K562 (cell line): ENCODE measurements around the gene TLCD5. TPM values are rescaled to one million over a fixed set of nuclear protein-coding genes. Genes with fewer than 3 reads are reported as not detected.

Source experiments
- ATAC-seq: fragments of 200-7000 bp; cut with Tn5 transposase; 3 replicates; pipeline ENCODE4 v1.9.1; 2020; ENCODE audit warnings: moderate library complexity
- Bru-seq: library from RNA; stranded (reverse); fragments of 400-500 nt; gene quantifications from one replicate; lab custom pipeline; 2021; lab: Mats Ljungman, UMichigan
- BruChase-seq, 2 experiments: library from RNA; stranded (reverse); fragments of 400-500 nt; gene quantifications; one replicate each; lab custom pipeline; 2021; lab: Mats Ljungman, UMichigan
- BruUV-seq: library from RNA; stranded (reverse); fragments of 400-500 nt; replicated peaks from 2 replicates; lab custom pipeline; 2021; lab: Mats Ljungman, UMichigan
- CTCF ChIA-PET: fragments of 300-600 bp; formaldehyde crosslinking; extraction: SDS; loops from one replicate; lab custom pipeline; 2021; ENCODE audit warnings: low intra/inter-chr PET ratio; lab: Yijun Ruan, JAX
- POLR2A ChIA-PET: fragments of 300-600, 350-650 bp; sonication (Branson Sonifier 250); formaldehyde crosslinking; extraction: SDS; loops from one replicate; lab custom pipeline; 2021; ENCODE audit warnings: antibody characterized with exemption, inconsistent platforms; lab: Yijun Ruan, JAX
- DNase-seq, 4 experiments: peaks; one replicate each; pipeline versions ENCODE4 v3.0.0 to v3.0.0-alpha.2; 2011 to 2018; ENCODE audit warnings: low spot score in 3 of 4, mixed read lengths in 3 of 4; ENCODE audit errors: extremely low read depth in 1 of 4
- FAIRE-seq: peaks from 2 replicates; lab custom pipeline; 2011; peaks lifted over from hg19 to GRCh38; lab: Jason Lieb, UNC
- H2AFZ ChIP-seq: 2 replicates; pipeline ENCODE4 v1.6.0; 2011; ENCODE audit warnings: low read depth, low read length, control low read depth, inconsistent platforms
- H3K27ac ChIP-seq: fragments of 200-600 bp; 3 replicates; pipeline ENCODE4 v1.8.0; 2011; ENCODE audit warnings: low read depth, mild to moderate bottlenecking, control low read depth, inconsistent platforms, low read length, moderate library complexity, mixed read lengths; ENCODE audit errors: extremely low read depth
- H3K27me3 ChIP-seq, 2 experiments: fragments of 300-600 bp in 1 of 2; 2 replicates in 1 of 2; 3 replicates in 1 of 2; pipeline versions ENCODE4 v1.6.0 to v1.8.0; 2011; ENCODE audit warnings: inconsistent platforms in 2 of 2, low read length in 2 of 2, mild to moderate bottlenecking in 1 of 2, mixed read lengths in 1 of 2, moderate library complexity in 1 of 2; ENCODE audit not compliant: control insufficient read depth in 2 of 2, insufficient read depth in 2 of 2
- H3K36me3 ChIP-seq: fragments of 300-600 bp; 3 replicates; pipeline ENCODE4 v1.8.0; 2011; ENCODE audit warnings: mild to moderate bottlenecking, low read length, inconsistent platforms; ENCODE audit not compliant: control insufficient read depth, insufficient read depth
- H3K4me1 ChIP-seq, 2 experiments: fragments of 200-600 bp in 1 of 2; replicated peaks in 1 of 2; 2 replicates in 1 of 2; 3 replicates in 1 of 2; pipeline versions ENCODE4 v1.5.1 to v1.8.0; 2011; ENCODE audit warnings: inconsistent platforms in 2 of 2, low read length in 2 of 2, mild to moderate bottlenecking in 1 of 2, mixed read lengths in 1 of 2, moderate library complexity in 1 of 2; ENCODE audit not compliant: control insufficient read depth in 2 of 2, insufficient read depth in 2 of 2
- H3K4me2 ChIP-seq: 2 replicates; pipeline ENCODE4 v1.6.1; 2011; ENCODE audit warnings: low read length, control low read depth, inconsistent platforms, mixed read lengths; ENCODE audit not compliant: insufficient read depth
- H3K4me3 ChIP-seq: fragments of 200-600 bp; sonication (generic), shearing (Covaris generic); 2 replicates; pipeline ENCODE4 v1.5.1; 2016; ENCODE audit warnings: control low read depth, inconsistent platforms
- H3K79me2 ChIP-seq: fragments of 200-600 bp; 3 replicates; pipeline ENCODE4 v1.8.0; 2011; ENCODE audit warnings: low read length, inconsistent platforms; ENCODE audit not compliant: control insufficient read depth, insufficient read depth
- H3K9ac ChIP-seq, 2 experiments: 2 replicates each; pipeline versions ENCODE4 v1.6.0 to v1.6.1; 2011; ENCODE audit warnings: low read depth in 2 of 2, low read length in 2 of 2, control low read depth in 1 of 2, inconsistent platforms in 1 of 2, mild to moderate bottlenecking in 1 of 2, mixed read lengths in 1 of 2; ENCODE audit not compliant: insufficient read depth in 1 of 2
- H3K9me1 ChIP-seq: one replicate; pipeline ENCODE4 v1.6.0; 2011; ENCODE audit warnings: inconsistent platforms, mild to moderate bottlenecking, low read length, moderate library complexity; ENCODE audit not compliant: control insufficient read depth, insufficient read depth
- H3K9me3 ChIP-seq: replicated peaks from 2 replicates; pipeline ENCODE4 v1.5.1; 2011; ENCODE audit warnings: low read depth, low read length, inconsistent platforms; ENCODE audit not compliant: control insufficient read depth, insufficient read depth
- H4K20me1 ChIP-seq: replicated peaks from 2 replicates; pipeline ENCODE4 v1.6.1; 2011; ENCODE audit warnings: low read length, inconsistent platforms, mixed read lengths; ENCODE audit not compliant: control insufficient read depth, insufficient read depth
- CREB3L1 ChIP-seq: fragments of 450-650 bp; IDR thresholded peaks from 2 replicates; pipeline ENCODE4 v1.6.1; 2014; ENCODE audit warnings: low read depth, mild to moderate bottlenecking, moderate library complexity, borderline replicate concordance
- CTCFL ChIP-seq: IDR thresholded peaks from 2 replicates; pipeline ENCODE4 v1.6.1; 2011; ENCODE audit warnings: borderline replicate concordance, low read depth, mild to moderate bottlenecking, moderate library complexity, low read length; ENCODE audit not compliant: insufficient read depth, poor library complexity, severe bottlenecking
- EP400 ChIP-seq: fragments of 450-650 bp; IDR thresholded peaks from 2 replicates; pipeline ENCODE4 v1.6.1; 2017; ENCODE audit warnings: antibody characterized with exemption, mild to moderate bottlenecking, moderate library complexity
- HNRNPH1 ChIP-seq: fragments of 200-400 bp; formaldehyde crosslinking; optimal IDR thresholded peaks from 2 replicates; pipeline ENCODE3; 2017; ENCODE audit warnings: low read depth, mild to moderate bottlenecking, low read length, moderate library complexity
- KLF1 ChIP-seq: fragments of 450-650 bp; IDR thresholded peaks from 2 replicates; pipeline ENCODE4 v1.6.1; 2016; ENCODE audit warnings: missing genetic modification characterization, missing compliant biosample characterization
- SMAD2 ChIP-seq: fragments of 150-350 bp; IDR thresholded peaks from 2 replicates; pipeline ENCODE4 v1.6.1; 2014; ENCODE audit warnings: low read depth, mild to moderate bottlenecking, low read length
- ZBTB1 ChIP-seq: sonication (generic); formaldehyde crosslinking; IDR thresholded peaks from 2 replicates; pipeline ENCODE4 v1.8.1; 2023; ENCODE audit warnings: missing genetic modification reagents, low read depth, mild to moderate bottlenecking, borderline replicate concordance
- ZBTB34 ChIP-seq: fragments of 250-450 bp; sonication (Bioruptor Pico); IDR thresholded peaks from 2 replicates; pipeline ENCODE4 v1.8.0; 2021; ENCODE audit warnings: mild to moderate bottlenecking, moderate library complexity
- ZNF431 ChIP-seq: sonication (generic); formaldehyde crosslinking; IDR thresholded peaks from 2 replicates; pipeline ENCODE4 v1.8.0; 2022; ENCODE audit warnings: mild to moderate bottlenecking, missing genetic modification reagents
- WGBS: fragments of 100-300 bp; shearing (Covaris generic); methylation state at CpG from one replicate; pipeline ENCODE4 v1.1.6; 2016; ENCODE audit warnings: low coverage, mixed read lengths; ENCODE audit not compliant: insufficient coverage; ENCODE audit errors: missing lambda C conversion rate; 5-methylcytosine and 5-hydroxymethylcytosine counted together
- in situ Hi-C: fragments of 300-500 bp; cut with MboI; formaldehyde crosslinking; loops from 4 replicates; pipeline ENCODE4 v1.15.0; 2018; ENCODE audit warnings: inconsistent platforms, mixed read lengths
- intact Hi-C: fragments of 100-400 bp; cut with micrococcal nuclease; formaldehyde crosslinking; loops from 2 replicates; pipeline ENCODE4 v1.14.2; 2022
- long read RNA-seq, 3 experiments: library from polyadenylated mRNA in 2 of 3; library from RNA in 1 of 3; unstranded in 2 of 3; stranded (forward) in 1 of 3; transcript quantifications; one replicate each; pipeline ENCODE4 v2.0.0, GENCODE V29; 2019 to 2022
- polyA minus RNA-seq, 3 experiments: library from RNA; depleted of rRNA, polyadenylated mRNA; stranded (reverse); fragments of >200 nt; gene quantifications; 2 replicates each; pipeline ENCODE4 v1.2.3, GENCODE V29; 2011
- polyA plus RNA-seq, 8 experiments: library from polyadenylated mRNA; depleted of rRNA in 4 of 8; stranded (reverse) in 5 of 8; unstranded in 3 of 8; fragments of >200 nt; fragmentation: Nextera tagmentation in 2 of 8; fragmentation: Illumina TruSeq in 1 of 8; extraction: Ambion mirVana in 2 of 8; extraction: Trizol in 1 of 8; gene quantifications; 2 replicates each; pipeline versions ENCODE4 v1.2.1 to v1.2.3, GENCODE V29; 2011 to 2014; ENCODE audit warnings: inconsistent platforms in 1 of 8, missing spikeins in 1 of 8
- total RNA-seq, 7 experiments: library from RNA; depleted of rRNA in 6 of 7; stranded (reverse); fragments of >200 nt in 6 of 7; fragmentation: Illumina TruSeq in 2 of 7; extraction: Trizol in 2 of 7; gene quantifications; 2 replicates each; pipeline versions ENCODE4 v1.2.1 to v1.2.3, GENCODE V29; 2011 to 2021; ENCODE audit warnings: low replicate concordance in 1 of 7

The TLCD5 gene
- 7.0 and 10.5 TPM in 2 replicates for total RNA-seq (2011; cell fraction: chromatin; rRNA removed; ENCODE audit: low replicate concordance)
- total RNA-seq (2011; cell fraction: nucleolus; rRNA removed), result 2.7 and 3.4 TPM in 2 replicates
- total RNA-seq (2011; cell fraction: nucleoplasm; rRNA removed), result 6.2 and 10.2 TPM in 2 replicates
- total RNA-seq (2014; rRNA removed) (1.3 TPM in 2 replicates), total RNA-seq (2014; rRNA removed; fragmentation: Illumina TruSeq; extraction: Trizol) (1.7 and 1.9 TPM in 2 replicates), total RNA-seq (2015; rRNA removed; fragmentation: Illumina TruSeq; extraction: Trizol) (0.75 and 0.94 TPM in 2 replicates), total RNA-seq (2021) (1.3 and 1.4 TPM in 2 replicates), polyA plus RNA-seq (2011; rRNA removed) (4.8 and 5.1 TPM in 2 replicates), polyA plus RNA-seq (2014; fragmentation: Illumina TruSeq; extraction: Trizol) (1.3 and 1.8 TPM in 2 replicates), polyA plus RNA-seq (2014; fragmentation: Nextera tagmentation; extraction: Ambion mirVana) (1 to 10 TPM; 1.6 to 1.7 TPM), polyA plus RNA-seq (2014; rRNA removed) (1.5 and 1.8 TPM in 2 replicates), polyA minus RNA-seq (2011; rRNA and poly(A)+ RNA removed) (2.9 and 3.4 TPM in 2 replicates), Bru-seq, nascent RNA (percentile 61 among the genes with signal in this experiment), BruChase-seq, experiment 1, labeled RNA remaining after a 2-hour chase (percentile 57 among the genes with signal in this experiment), BruChase-seq, experiment 2, labeled RNA remaining after a 6-hour chase (percentile 58 among the genes with signal in this experiment)
- polyA plus RNA-seq (2011; cell fraction: cytosol; rRNA removed), result 2.1 and 4.5 TPM in 2 replicates
- 7.0 and 8.1 TPM in 2 replicates for polyA plus RNA-seq (2011; cell fraction: nucleus; rRNA removed)
- polyA plus RNA-seq (2012), result 1.0 and 2.1 TPM in 2 replicates
- polyA minus RNA-seq (2011; cell fraction: cytosol; rRNA and poly(A)+ RNA removed), result 1.2 and 2.9 TPM in 2 replicates
- 1.9 and 3.1 TPM in 2 replicates for polyA minus RNA-seq (2011; cell fraction: nucleus; rRNA and poly(A)+ RNA removed)
- long read RNA-seq, experiment 1, full-length matches to known transcripts, result 2 of 3 reads
- long read RNA-seq, experiment 1, partial matches to known transcripts, result 0 of 3 reads
- long read RNA-seq, experiment 1, other reads (novel, unspliced or antisense), result 1 of 3 reads
- long read RNA-seq, experiment 2, full-length matches to known transcripts, result 2 of 5 reads
- long read RNA-seq, experiment 2, partial matches to known transcripts, result 0 of 5 reads
- long read RNA-seq, experiment 2, other reads (novel, unspliced or antisense), result 3 of 5 reads
- long read RNA-seq, experiment 3, full-length matches to known transcripts, result 1 of 1 reads
- long read RNA-seq, experiment 3, partial matches to known transcripts, result 0 of 1 reads
- long read RNA-seq, experiment 3, other reads (novel, unspliced or antisense), result 0 of 1 reads

- Histone ChIP-seq H4K20me1 (no peaks in the 10 kb centered on the region), H3K36me3 (no peaks in the 10 kb centered on the region), H3K4me3 (peak within 1 kb of the TSS; percentile 65), H2AFZ (peak within 1 kb of the TSS; percentile 89), H3K27me3 (peaks cover 29 to 30% of the 10 kb centered on the region in 2 experiments; a peak in 4 of 5 replicates), H3K9me3 (no peaks in the 10 kb centered on the region), H3K9me1 (no peaks in the 10 kb centered on the region), H3K27ac (no peak within 1 kb of the TSS), H3K79me2 (no peaks in the 10 kb centered on the region), H3K4me2 (peak within 1 kb of the TSS; percentile 85), H3K4me1 (peaks cover 9 to 19% of the 10 kb centered on the region in 2 experiments; a peak in 4 of 5 replicates), H3K9ac (peak within 1 kb of the TSS; percentile 39 to 81)
- peak; percentile 60 to 71 (median 65) for DNase-seq
- intact Hi-C loops (no loop called here), in situ Hi-C loops (no loop called here)
- ATAC-seq, result peak; percentile 93
- WGBS, result 2% methylated on average over 29 of the region's 84 CpGs
- FAIRE-seq, result no peak
- POLR2A ChIA-PET, result interaction anchor here (0.8 to 2.0 kb wide), 3 partner anchors 7 to 159 kb away, joined by 3 to 5 read pairs (median 3); no protein-coding TSS in a partner anchor
- no TSS peak for BruUV-seq
- CTCF ChIA-PET, result interaction anchor here (0.5 kb wide), 1 partner anchor 187 kb away, joined by 5 read pairs; the partner anchor contains the start of gene GRIK4
- TF ChIP-seq CREB3L1 (peak; percentile 26; the same call in 1 of the 2 replicates), SMAD2 (no peak), ZBTB1 (CRISPR knock-in tag) (no peak), ZBTB34 (CRISPR knock-in tag) (no peak), ZNF431 (CRISPR knock-in tag) (no peak), CTCFL (peak; percentile 65), EP400 (no peak), KLF1 (tag) (no peak), HNRNPH1 (no peak)
Observed at GRCh38 chr11:120324932-120325810, at the start of gene TLCD5. TSS of gene TLCD5 (plus strand) at chr11:120325299. CDS start at chr11:120327442, 2,143 bp downstream.
